ENCODE data around the gene ADARB2. TPM values are rescaled to one million over a fixed set of nuclear protein-coding genes. Genes with fewer than 3 reads are reported as not detected.

ADARB2 gene
- total and polyA plus RNA-seq, 2 donors = 0.66 to 2.5 TPM

GRCh38 chr10:1362589-1363445, 374.5 kb downstream of the ADARB2 start:
- H3K9me3 ChIP-seq (ENCODE audit: control insufficient read depth in 2 of 2, insufficient read depth in 1 of 2, low read length in 1 of 2) = peaks cover 0 to 1% of the 10 kb centered on the region in 2 donors
- no peaks in the 10 kb centered on the region for H3K36me3 ChIP-seq (ENCODE audit: control insufficient read depth in 2 of 2, insufficient read depth in 2 of 2, low read length in 1 of 2)
- H3K27me3 ChIP-seq (ENCODE audit: control insufficient read depth in 2 of 2, insufficient read depth in 1 of 2, low read length in 1 of 2) = peaks cover 0 to 29% of the 10 kb centered on the region in 2 donors
- 82% methylated on average over 101 of the region's 101 CpGs for WGBS
- no peak for DNase-seq (ENCODE audit: low read depth in 6 of 9, low spot score in 9 of 9)
- H3K4me3 ChIP-seq (ENCODE audit: low read length in 2 of 2) = no peak overlapping the region
- H3K27ac ChIP-seq (ENCODE audit: low read depth in 1 of 2, low read length in 1 of 2) = no peak overlapping the region
- H3K4me1 ChIP-seq (ENCODE audit: control insufficient read depth in 2 of 2, insufficient read depth in 2 of 2, low read length in 2 of 2) = peaks cover 0 to 12% of the 10 kb centered on the region in 2 donors

- 85% methylated on average over 13 of the region's 13 CpGs for WGBS
- Histone ChIP-seq H3K9me3 (ENCODE audit: control insufficient read depth in 2 of 2, insufficient read depth in 1 of 2, low read length in 1 of 2) (peaks cover 0 to 1% of the 10 kb centered on the region in 2 donors), H3K36me3 (ENCODE audit: control insufficient read depth in 2 of 2, insufficient read depth in 2 of 2, low read length in 1 of 2) (no peaks in the 10 kb centered on the region), H3K4me3 (ENCODE audit: low read length in 2 of 2) (no peak overlapping the region), H3K4me1 (ENCODE audit: control insufficient read depth in 2 of 2, insufficient read depth in 2 of 2, low read length in 2 of 2) (peaks cover 0 to 12% of the 10 kb centered on the region in 2 donors), H3K27ac (ENCODE audit: low read depth in 1 of 2, low read length in 1 of 2) (no peak overlapping the region), H3K27me3 (ENCODE audit: control insufficient read depth in 2 of 2, insufficient read depth in 1 of 2, low read length in 1 of 2) (peaks cover 0 to 29% of the 10 kb centered on the region in 2 donors)
- no peak for DNase-seq (ENCODE audit: low read depth in 6 of 9, low spot score in 9 of 9)
Observed at GRCh38 chr10:1361411-1362105, 375.8 kb downstream of the ADARB2 start.

- H3K4me3 ChIP-seq (ENCODE audit: low read length in 2 of 2) = no peak overlapping the region
- no peak overlapping the region for H3K27ac ChIP-seq (ENCODE audit: low read depth in 1 of 2, low read length in 1 of 2)
- H3K36me3 ChIP-seq (ENCODE audit: control insufficient read depth in 2 of 2, insufficient read depth in 2 of 2, low read length in 1 of 2) = no peaks in the 10 kb centered on the region
- peaks cover 0 to 1% of the 10 kb centered on the region in 2 donors for H3K9me3 ChIP-seq (ENCODE audit: control insufficient read depth in 2 of 2, insufficient read depth in 1 of 2, low read length in 1 of 2)
- H3K4me1 ChIP-seq (ENCODE audit: control insufficient read depth in 2 of 2, insufficient read depth in 2 of 2, low read length in 2 of 2) = peaks cover 0 to 12% of the 10 kb centered on the region in 2 donors
- WGBS = 62% methylated on average over 20 of the region's 20 CpGs
- H3K27me3 ChIP-seq (ENCODE audit: control insufficient read depth in 2 of 2, insufficient read depth in 1 of 2, low read length in 1 of 2) = peaks cover 0 to 29% of the 10 kb centered on the region in 2 donors
- peak in 1 of 9 donors; percentile 13 for DNase-seq (ENCODE audit: low read depth in 6 of 9, low spot score in 9 of 9)
Observed at GRCh38 chr10:1360558-1361164, 376.7 kb downstream of the ADARB2 start.

GRCh38 chr10:1360011-1360557, 377.2 kb downstream of the ADARB2 start:
- Histone ChIP-seq H3K27ac (ENCODE audit: low read depth in 1 of 2, low read length in 1 of 2) (no peak overlapping the region), H3K27me3 (ENCODE audit: control insufficient read depth in 2 of 2, insufficient read depth in 1 of 2, low read length in 1 of 2) (peaks cover 0 to 29% of the 10 kb centered on the region in 2 donors), H3K36me3 (ENCODE audit: control insufficient read depth in 2 of 2, insufficient read depth in 2 of 2, low read length in 1 of 2) (no peaks in the 10 kb centered on the region), H3K4me3 (ENCODE audit: low read length in 2 of 2) (no peak overlapping the region), H3K9me3 (ENCODE audit: control insufficient read depth in 2 of 2, insufficient read depth in 1 of 2, low read length in 1 of 2) (peaks cover 0 to 1% of the 10 kb centered on the region in 2 donors), H3K4me1 (ENCODE audit: control insufficient read depth in 2 of 2, insufficient read depth in 2 of 2, low read length in 2 of 2) (peaks cover 0 to 12% of the 10 kb centered on the region in 2 donors)
- no peak for DNase-seq (ENCODE audit: low read depth in 6 of 9, low spot score in 9 of 9)
- 65% methylated on average over 19 of the region's 19 CpGs for WGBS

GRCh38 chr10:1359626-1359955, 377.7 kb downstream of the ADARB2 start:
- Histone ChIP-seq H3K36me3 (ENCODE audit: control insufficient read depth in 2 of 2, insufficient read depth in 2 of 2, low read length in 1 of 2) (no peaks in the 10 kb centered on the region), H3K27me3 (ENCODE audit: control insufficient read depth in 2 of 2, insufficient read depth in 1 of 2, low read length in 1 of 2) (peaks cover 0 to 29% of the 10 kb centered on the region in 2 donors), H3K27ac (ENCODE audit: low read depth in 1 of 2, low read length in 1 of 2) (no peak overlapping the region), H3K9me3 (ENCODE audit: control insufficient read depth in 2 of 2, insufficient read depth in 1 of 2, low read length in 1 of 2) (peaks cover 0 to 1% of the 10 kb centered on the region in 2 donors), H3K4me3 (ENCODE audit: low read length in 2 of 2) (no peak overlapping the region), H3K4me1 (ENCODE audit: control insufficient read depth in 2 of 2, insufficient read depth in 2 of 2, low read length in 2 of 2) (peaks cover 0 to 12% of the 10 kb centered on the region in 2 donors)
- no peak for DNase-seq (ENCODE audit: low read depth in 6 of 9, low spot score in 9 of 9)
- 84% methylated on average over 12 of the region's 12 CpGs for WGBS

GRCh38 chr10:1358860-1359625, 378.3 kb downstream of the ADARB2 start:
- Histone ChIP-seq H3K4me3 (ENCODE audit: low read length in 2 of 2) (no peak overlapping the region), H3K27me3 (ENCODE audit: control insufficient read depth in 2 of 2, insufficient read depth in 1 of 2, low read length in 1 of 2) (peaks cover 0 to 25% of the 10 kb centered on the region in 2 donors), H3K27ac (ENCODE audit: low read depth in 1 of 2, low read length in 1 of 2) (no peak overlapping the region), H3K9me3 (ENCODE audit: control insufficient read depth in 2 of 2, insufficient read depth in 1 of 2, low read length in 1 of 2) (peaks cover 0 to 1% of the 10 kb centered on the region in 2 donors), H3K4me1 (ENCODE audit: control insufficient read depth in 2 of 2, insufficient read depth in 2 of 2, low read length in 2 of 2) (peaks cover 0 to 12% of the 10 kb centered on the region in 2 donors), H3K36me3 (ENCODE audit: control insufficient read depth in 2 of 2, insufficient read depth in 2 of 2, low read length in 1 of 2) (no peaks in the 10 kb centered on the region)
- WGBS = 23% methylated on average over 9 of the region's 9 CpGs
- peak in 4 of 9 donors; percentile 14 to 59 (median 17) for DNase-seq (ENCODE audit: low read depth in 6 of 9, low spot score in 9 of 9)

GRCh38 chr10:1358147-1358546, 379.2 kb downstream of the ADARB2 start:
- H3K9me3 ChIP-seq (ENCODE audit: control insufficient read depth in 2 of 2, insufficient read depth in 1 of 2, low read length in 1 of 2) = peaks cover 0 to 1% of the 10 kb centered on the region in 2 donors
- WGBS = 94% methylated on average over 5 of the region's 5 CpGs
- no peaks in the 10 kb centered on the region for H3K36me3 ChIP-seq (ENCODE audit: control insufficient read depth in 2 of 2, insufficient read depth in 2 of 2, low read length in 1 of 2)
- no peak overlapping the region for H3K27ac ChIP-seq (ENCODE audit: low read depth in 1 of 2, low read length in 1 of 2)
- H3K4me1 ChIP-seq (ENCODE audit: control insufficient read depth in 2 of 2, insufficient read depth in 2 of 2, low read length in 2 of 2) = peaks cover 0 to 12% of the 10 kb centered on the region in 2 donors
- H3K4me3 ChIP-seq (ENCODE audit: low read length in 2 of 2) = no peak overlapping the region
- peaks cover 0 to 18% of the 10 kb centered on the region in 2 donors for H3K27me3 ChIP-seq (ENCODE audit: control insufficient read depth in 2 of 2, insufficient read depth in 1 of 2, low read length in 1 of 2)
- no peak for DNase-seq (ENCODE audit: low read depth in 6 of 9, low spot score in 9 of 9)

- H3K27me3 ChIP-seq (ENCODE audit: control insufficient read depth in 2 of 2, insufficient read depth in 1 of 2, low read length in 1 of 2) = peaks cover 0 to 6% of the 10 kb centered on the region in 2 donors
- H3K36me3 ChIP-seq (ENCODE audit: control insufficient read depth in 2 of 2, insufficient read depth in 2 of 2, low read length in 1 of 2) = no peaks in the 10 kb centered on the region
- H3K9me3 ChIP-seq (ENCODE audit: control insufficient read depth in 2 of 2, insufficient read depth in 1 of 2, low read length in 1 of 2) = no peaks in the 10 kb centered on the region
- peaks cover 0 to 12% of the 10 kb centered on the region in 2 donors for H3K4me1 ChIP-seq (ENCODE audit: control insufficient read depth in 2 of 2, insufficient read depth in 2 of 2, low read length in 2 of 2)
- H3K27ac ChIP-seq (ENCODE audit: low read depth in 1 of 2, low read length in 1 of 2) = no peak overlapping the region
- no peak for DNase-seq (ENCODE audit: low read depth in 6 of 9, low spot score in 9 of 9)
- no peak overlapping the region for H3K4me3 ChIP-seq (ENCODE audit: low read length in 2 of 2)
- WGBS = 80% methylated on average over 4 of the region's 4 CpGs
Observed at GRCh38 chr10:1356349-1356748, 381.0 kb downstream of the ADARB2 start.

Measured in thymus (tissue), 11 donors.